ENCODE results near the gene CFAP161.

CFAP161 gene

GRCh38 chr15:81197255-81197630, 63.2 kb downstream of the CFAP161 start:
- Histone ChIP-seq H3K36me3 (ENCODE audit: control insufficient read depth, insufficient read depth, low read length) (no peaks in the 10 kb centered on the region), H3K4me1 (ENCODE audit: control insufficient read depth, insufficient read depth, low read length, poor library complexity, severe bottlenecking) (no peaks in the 10 kb centered on the region), H3K4me3 (ENCODE audit: extremely low read depth, insufficient read depth, low read length, poor library complexity, severe bottlenecking) (no peak overlapping the region), H3K27ac (ENCODE audit: low read depth, low read length, severe bottlenecking) (no peak overlapping the region), H3K9me3 (ENCODE audit: control insufficient read depth, low read length) (no peaks in the 10 kb centered on the region)
- WGBS, 2 experiments (ENCODE audit: insufficient coverage in 2 of 2) = 83 to 92% methylated on average over 4 to 6 of the region's 7 CpGs

- Histone ChIP-seq H3K4me1 (ENCODE audit: control insufficient read depth, insufficient read depth, low read length, poor library complexity, severe bottlenecking) (no peaks in the 10 kb centered on the region), H3K36me3 (ENCODE audit: control insufficient read depth, insufficient read depth, low read length) (no peaks in the 10 kb centered on the region), H3K9me3 (ENCODE audit: control insufficient read depth, low read length) (no peaks in the 10 kb centered on the region), H3K4me3 (ENCODE audit: extremely low read depth, insufficient read depth, low read length, poor library complexity, severe bottlenecking) (no peak overlapping the region), H3K27ac (ENCODE audit: low read depth, low read length, severe bottlenecking) (no peak overlapping the region)
- 83 to 87% methylated on average over 7 of the region's 7 CpGs for WGBS, 2 experiments (ENCODE audit: insufficient coverage in 2 of 2)
These were observed 63.7 kb downstream of the CFAP161 start for GRCh38 chr15:81197688-81198281.
